Stimulated activated CD4-positive, alpha-beta T cell treated with anti-CD3 and anti-CD28 coated beads, Interleukin-1b, Interleukin-23, amount 100 ng/mL, for 1 hour (primary cell): Measurements from ENCODE around the gene PLCB4.

ENCODE experiments used
- DNase-seq, 2 donors: peaks; one replicate each; pipeline ENCODE4 v3.0.0-alpha.2; 2020; ENCODE audit warnings: low read depth in 2 of 2

Gene PLCB4

DNA sequence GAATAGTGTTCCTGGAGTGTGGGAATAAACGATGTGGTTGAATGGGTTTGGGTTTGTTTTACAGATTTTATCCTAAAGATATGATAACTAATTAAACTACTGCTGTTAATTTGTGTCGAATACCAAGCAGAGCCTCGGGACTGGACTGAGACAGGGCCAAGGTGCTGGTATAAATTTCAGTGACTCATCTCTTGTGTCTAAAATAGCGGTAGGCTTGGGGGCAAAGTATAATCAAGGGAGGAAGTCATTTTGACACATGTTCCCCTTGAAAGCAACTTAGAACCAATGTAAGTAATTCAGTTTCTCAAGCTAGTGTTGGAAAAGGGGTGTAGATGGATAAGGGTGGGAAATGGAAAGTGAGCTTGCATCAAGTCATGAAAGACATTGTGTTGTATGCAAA lies 108.4 kb downstream of the PLCB4 start:
- no peak for DNase-seq

DNA sequence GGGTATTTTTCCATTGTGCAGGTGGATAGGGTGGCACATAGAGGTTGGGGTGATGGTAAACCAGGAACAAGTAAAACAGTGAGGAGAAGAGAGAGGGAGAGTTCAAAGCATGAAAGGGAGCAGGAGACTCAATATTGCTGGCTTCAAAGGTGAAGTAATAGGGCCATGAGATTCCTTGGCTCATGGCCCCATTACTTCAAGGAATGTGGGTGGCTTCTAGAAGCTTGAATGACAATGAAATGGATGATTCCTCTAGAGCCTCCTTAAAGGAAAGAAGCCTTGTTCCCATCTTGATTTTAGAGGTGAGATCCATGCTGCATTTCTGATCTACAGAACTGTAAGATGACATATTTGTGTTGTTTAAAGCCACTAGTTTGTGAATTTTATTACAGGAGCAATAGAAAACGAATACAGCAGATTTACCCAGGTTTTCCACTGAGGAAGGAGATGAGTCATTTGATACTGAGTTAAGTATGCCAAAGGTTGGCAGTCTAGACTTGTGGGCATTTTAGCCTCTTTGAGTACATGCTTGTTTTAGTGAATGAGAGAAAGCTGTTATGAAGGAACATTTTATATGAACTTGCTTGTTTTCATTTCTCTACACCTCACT lies 110.4 kb downstream of the PLCB4 start:
- no peak for DNase-seq

- no peak for DNase-seq
Observed at GRCh38 chr20:9179867-9180266, 111.0 kb downstream of the PLCB4 start.

- no peak for DNase-seq
Observed at GRCh38 chr20:9180481-9181257, 111.8 kb downstream of the PLCB4 start.

DNA sequence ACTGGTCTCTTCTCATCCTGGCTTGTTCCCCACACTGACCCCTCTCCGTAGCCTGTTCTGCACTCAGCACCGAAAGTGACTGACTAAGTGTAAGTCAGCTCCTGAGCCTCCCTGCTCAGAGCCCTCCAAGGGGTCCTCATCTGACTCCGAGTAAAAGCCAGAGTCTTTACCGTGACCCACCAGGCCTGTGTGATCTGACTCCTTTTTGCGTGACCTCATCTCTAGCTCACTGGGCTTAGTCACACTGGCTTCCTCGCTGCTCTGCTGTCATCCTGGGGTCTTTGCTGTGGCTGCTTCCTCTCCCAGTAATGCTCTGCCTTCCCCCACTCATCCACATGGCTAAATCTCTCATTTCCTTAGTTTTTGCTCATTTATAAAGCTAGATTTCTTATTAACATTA lies 116.6 kb downstream of the PLCB4 start:
- no peak for DNase-seq

GRCh38 chr20:9186396-9186795 lies 117.5 kb downstream of the PLCB4 start:
- DNase-seq: no peak

- DNase-seq: no peak
Observed at GRCh38 chr20:9195031-9195430, 126.1 kb downstream of the PLCB4 start.

DNA sequence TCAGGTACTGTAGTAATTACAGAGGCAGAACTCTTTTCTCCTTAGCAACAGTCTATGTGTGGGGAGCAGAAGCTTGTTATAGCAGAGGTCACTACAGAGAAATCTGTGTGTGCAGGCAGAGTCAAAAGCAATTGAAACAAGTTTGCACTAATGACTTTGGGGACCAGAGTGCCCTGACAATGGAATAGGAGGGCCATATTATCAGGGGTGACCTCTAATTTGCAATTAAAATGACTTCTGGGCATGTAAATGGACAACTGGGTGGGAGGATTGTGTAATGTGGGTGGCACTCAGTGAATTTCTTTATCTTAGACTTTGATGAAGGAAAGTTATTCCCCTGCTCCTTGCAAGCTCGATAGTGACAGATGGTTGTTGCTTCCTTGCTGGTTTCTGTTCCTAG lies 127.2 kb downstream of the PLCB4 start:
- no peak for DNase-seq

- DNase-seq: no peak
Observed at GRCh38 chr20:9198460-9198859, 129.6 kb downstream of the PLCB4 start.

DNA sequence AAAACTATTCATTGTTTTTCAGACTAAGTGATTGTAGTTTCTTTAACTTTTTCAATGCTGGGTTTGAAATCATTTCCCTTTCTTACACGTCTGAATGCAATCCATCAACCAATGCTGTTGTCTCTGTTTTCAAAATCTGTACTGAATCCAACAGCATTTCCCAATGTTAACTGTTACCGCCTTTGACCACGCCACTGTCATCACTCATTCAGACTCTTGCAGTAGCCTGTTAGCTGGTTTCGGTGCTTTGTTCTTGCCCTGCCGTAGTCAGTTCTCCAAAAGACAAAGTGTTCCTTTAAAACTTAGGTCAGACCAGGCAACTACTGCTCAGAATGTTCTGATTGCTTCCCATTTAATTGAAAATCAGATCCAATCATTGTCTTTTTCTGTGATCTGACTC lies 131.3 kb downstream of the PLCB4 start:
- no peak for DNase-seq

DNA sequence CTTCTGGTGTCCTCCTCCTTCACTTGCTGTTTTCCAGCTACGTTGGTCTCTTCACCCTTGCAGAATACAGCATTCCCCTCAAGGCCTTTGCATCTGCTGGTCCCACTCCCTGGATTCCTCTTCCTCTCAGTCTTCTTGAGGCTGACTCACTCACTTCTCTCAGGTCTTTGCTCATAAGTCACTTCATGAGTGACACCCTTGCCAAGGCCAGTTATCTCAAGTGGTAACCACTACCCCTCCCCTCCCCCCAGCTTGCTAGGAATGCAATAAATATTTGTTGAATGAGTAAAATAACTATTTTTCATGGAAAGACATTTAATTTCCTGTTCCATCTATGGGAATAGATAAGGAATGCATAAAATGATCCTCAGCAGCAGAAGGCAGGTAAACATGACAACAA lies 131.7 kb downstream of the PLCB4 start:
- no peak for DNase-seq

DNA sequence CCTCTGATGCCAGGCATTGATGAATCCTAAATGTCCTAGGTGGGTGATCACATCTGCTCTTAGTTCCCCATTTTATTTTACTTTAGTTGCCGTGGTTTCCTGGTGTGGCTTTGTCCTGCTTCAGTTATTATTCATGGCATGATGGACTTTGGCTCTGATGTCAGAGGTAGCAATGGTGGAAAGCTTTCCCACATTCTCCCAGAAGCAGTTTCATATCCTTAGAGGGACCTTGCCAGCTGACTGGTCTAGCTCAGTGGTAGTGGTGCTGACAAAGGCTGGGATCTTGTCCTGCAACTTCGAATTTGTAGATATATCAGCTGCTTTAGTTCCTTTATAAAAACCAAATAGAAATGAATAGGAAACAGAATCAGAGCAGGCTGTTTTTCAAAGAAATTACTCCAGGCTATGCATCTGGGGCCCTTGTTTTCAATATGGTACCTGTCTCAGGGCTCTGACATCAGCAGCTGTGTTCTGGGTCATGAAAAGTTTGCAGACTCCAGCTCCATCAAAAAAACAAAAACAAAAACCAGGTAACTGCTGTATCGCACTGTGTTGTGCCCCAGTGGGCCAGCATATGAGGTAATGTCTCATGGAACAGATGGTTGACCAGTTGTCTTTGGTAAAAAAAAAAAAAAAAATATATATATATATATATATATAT lies 133.7 kb downstream of the PLCB4 start:
- no peak for DNase-seq

- DNase-seq: no peak
Observed at GRCh38 chr20:9203081-9203447, 134.2 kb downstream of the PLCB4 start.

GRCh38 chr20:9204979-9205378 lies 136.1 kb downstream of the PLCB4 start:
- DNase-seq: no peak

DNA sequence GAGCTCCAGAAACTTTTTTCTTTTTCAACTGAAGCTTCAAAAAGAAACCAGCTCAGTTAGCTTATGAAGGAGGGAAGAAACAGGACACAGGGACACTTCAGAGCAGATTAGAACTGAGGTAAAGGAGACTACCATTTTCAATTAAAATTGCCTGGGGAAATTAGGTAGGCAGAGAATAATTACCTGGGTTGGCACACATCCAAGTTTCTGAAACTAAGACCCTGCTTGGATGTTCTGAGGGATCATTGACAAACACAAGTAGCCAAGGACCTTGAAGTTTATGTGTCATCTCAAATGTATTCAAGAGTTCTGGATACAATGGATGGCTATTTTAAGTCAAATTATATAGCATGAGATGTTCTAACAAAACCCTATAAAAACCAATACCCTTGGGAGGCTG lies 137.6 kb downstream of the PLCB4 start:
- DNase-seq: no peak

DNA sequence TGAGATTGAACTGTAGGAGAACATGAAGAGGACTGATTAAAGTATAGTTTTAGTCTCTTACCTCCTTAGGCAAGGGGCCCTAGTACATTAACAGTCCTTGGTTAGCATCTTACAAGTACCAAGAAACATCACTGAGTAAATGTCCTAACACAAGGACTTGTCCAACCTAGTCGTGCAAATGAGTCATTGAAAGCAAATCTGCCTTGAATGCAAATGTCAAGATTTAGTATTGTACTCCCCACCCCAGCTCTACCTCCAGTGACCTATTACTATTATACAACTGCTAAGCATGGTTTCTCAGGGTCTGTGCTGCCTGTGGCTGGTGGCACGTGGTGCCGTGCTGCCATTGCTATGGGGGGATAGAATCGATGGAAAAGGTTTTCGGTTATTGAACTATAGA lies 138.4 kb downstream of the PLCB4 start:
- no peak for DNase-seq

- DNase-seq: no peak
Observed at GRCh38 chr20:9210356-9210755, 141.5 kb downstream of the PLCB4 start.

DNA sequence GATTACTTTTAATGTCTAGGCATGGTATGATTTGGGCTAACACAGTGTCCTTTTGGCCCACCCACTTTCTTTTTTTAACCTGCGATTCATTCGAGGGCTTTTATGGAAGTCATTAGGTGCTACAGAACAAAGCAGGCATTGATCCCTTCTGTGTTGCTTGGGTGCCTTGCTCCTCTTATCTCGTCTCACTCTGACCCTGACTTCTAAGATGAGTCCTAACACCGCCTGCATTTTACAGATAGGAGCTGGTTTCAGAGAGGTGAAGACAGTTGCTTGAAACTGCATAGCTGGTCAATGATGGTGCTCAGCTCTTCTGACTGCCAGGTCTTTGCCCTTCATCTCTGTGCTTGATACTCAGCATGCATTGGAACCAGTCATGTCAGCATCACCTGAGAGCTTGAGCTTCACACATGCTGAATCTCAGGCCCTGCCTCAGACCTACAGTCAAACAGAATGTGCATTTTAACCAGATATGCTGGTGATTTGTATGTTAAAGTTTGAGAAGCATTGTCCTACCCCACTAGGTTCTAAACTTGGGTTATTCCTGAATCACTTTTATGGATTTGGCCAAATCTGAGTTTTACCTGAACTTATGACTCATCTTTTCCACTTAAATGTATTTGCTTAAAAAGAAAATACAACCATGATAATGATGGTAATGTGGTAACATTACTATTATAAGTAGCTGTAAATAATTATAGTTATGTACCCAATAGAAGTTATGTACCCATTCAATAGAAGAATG lies 142.3 kb downstream of the PLCB4 start:
- DNase-seq: no peak

GRCh38 chr20:9212735-9213134 lies 143.8 kb downstream of the PLCB4 start:
- DNase-seq: no peak

DNA sequence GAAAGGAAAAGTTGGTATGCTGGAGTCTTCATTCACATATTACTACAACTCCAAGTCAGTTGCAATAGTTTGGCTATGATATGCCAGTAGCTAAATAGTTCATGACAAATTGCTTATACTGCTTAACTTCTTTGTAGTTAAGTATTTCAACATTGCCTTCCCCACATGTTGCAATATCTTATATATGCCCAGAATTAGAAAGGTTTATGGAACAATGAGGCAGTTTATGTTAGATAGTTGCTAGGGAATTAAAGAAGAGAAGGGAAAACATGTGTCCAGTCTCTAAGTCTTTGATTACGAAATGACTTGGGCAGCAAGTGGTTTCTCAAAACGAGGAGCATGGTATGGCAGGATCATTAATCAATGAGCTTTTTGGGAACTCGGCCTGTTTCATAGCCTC lies 145.8 kb downstream of the PLCB4 start:
- no peak for DNase-seq

- DNase-seq: no peak
Observed at GRCh38 chr20:9215539-9215938, 146.7 kb downstream of the PLCB4 start.

- no peak for DNase-seq
Observed at GRCh38 chr20:9218531-9218961, 149.7 kb downstream of the PLCB4 start.
